ENCODE data around the gene MEIS2. TPM values are rescaled to one million over a fixed set of nuclear protein-coding genes. Genes with fewer than 3 reads are reported as not detected.

MEIS2 gene
- total and polyA plus RNA-seq, 12 donors = 21.1 to 64.5 (median 48.5) TPM

- Histone ChIP-seq H3K27me3 (peaks cover 0 to 75% (median 38%) of the 10 kb centered on the region in 7 donors), H3K36me3 (no peaks in the 10 kb centered on the region), H3K9me3 (no peaks in the 10 kb centered on the region), H3K4me1 (peaks cover 0 to 10% (median 4%) of the 10 kb centered on the region in 9 donors), H3K27ac (peak overlapping the region in 8 of 10 donors; percentile 76 to 97 (median 84)), H3K4me3 (peak overlapping the region in 3 of 10 donors; percentile 48 to 63 (median 56))
- DNase-seq = no peak
- intact Hi-C loops (cut with DNase I) = loop anchor here in 1 of 10 donors (5.0 to 10.0 kb wide), 2 partner anchors 457 to 609 kb away; no protein-coding TSS in a partner anchor
- WGBS, 2 donors = 68 to 71% methylated on average over 3 of the region's 3 CpGs
- no peak for ATAC-seq
- no peak for TF ChIP-seq CTCF (IDR thresholded peaks at IDR 0.05)
These were observed 11.0 kb upstream of the MEIS2 start for GRCh38 chr15:37111427-37111717.

- intact Hi-C loops (cut with DNase I) = loop anchor here in 6 of 10 donors (5.0 to 10.0 kb wide), 10 partner anchors 223 to 1595 kb away; partner anchors contain the start of gene CDIN1 (in 2 of the 6)
- ATAC-seq (peak; percentile 77 to 90 (median 85)), DNase-seq (peak; percentile 55 to 69)
- peaks cover 0 to 20% (median 4%) of the 10 kb centered on the region in 9 donors for H3K4me1 ChIP-seq
- H3K27ac ChIP-seq = peak overlapping the region; percentile 47 to 97 (median 84)
- H3K9me3 ChIP-seq = no peaks in the 10 kb centered on the region
- peaks cover 0 to 88% (median 45%) of the 10 kb centered on the region in 7 donors for H3K27me3 ChIP-seq
- peak overlapping the region; percentile 24 to 63 (median 48) for H3K4me3 ChIP-seq
- WGBS, 2 donors = 11% methylated on average over 27 of the region's 27 CpGs
- no peaks in the 10 kb centered on the region for H3K36me3 ChIP-seq
- TF ChIP-seq CTCF (IDR thresholded peaks at IDR 0.05) = no peak
These were observed 9.7 kb upstream of the MEIS2 start for GRCh38 chr15:37109872-37110572.

GRCh38 chr15:37109168-37109871 is 9.0 kb upstream of the MEIS2 start:
- H3K27ac ChIP-seq = peak overlapping the region in 9 of 10 donors; percentile 76 to 97 (median 87)
- DNase-seq (no peak), ATAC-seq (no peak)
- WGBS, 2 donors = 40 to 48% methylated on average over 18 of the region's 18 CpGs
- no peaks in the 10 kb centered on the region for H3K36me3 ChIP-seq
- peak overlapping the region in 8 of 10 donors; percentile 24 to 63 (median 52) for H3K4me3 ChIP-seq
- TF ChIP-seq CTCF (IDR thresholded peaks at IDR 0.05) = no peak
- peaks cover 0 to 95% (median 50%) of the 10 kb centered on the region in 7 donors for H3K27me3 ChIP-seq
- intact Hi-C loops (cut with DNase I) = loop anchor here in 6 of 10 donors (5.0 to 10.0 kb wide), 8 partner anchors 222 to 1595 kb away; partner anchors contain the start of gene CDIN1 (in 2 of the 6)
- no peaks in the 10 kb centered on the region for H3K9me3 ChIP-seq
- H3K4me1 ChIP-seq = peaks cover 0 to 20% (median 4%) of the 10 kb centered on the region in 9 donors

Data from heart right ventricle (tissue), 16 donors.